Sigmoid colon (tissue), 7 donors: ENCODE measurements around the gene MSANTD1. TPM values are rescaled to one million over a fixed set of nuclear protein-coding genes. Genes with fewer than 3 reads are reported as not detected.

Experiments used
- DNase-seq: peaks from one replicate; pipeline ENCODE4 v3.0.0-alpha.2; 2019
- H3K27ac ChIP-seq, 4 donors: fragments of 200-600 bp; sonication (generic); one replicate each; pipeline ENCODE4 v1.5.1; 2016 to 2019; ENCODE audit warnings: mild to moderate bottlenecking in 1 of 4
- H3K27me3 ChIP-seq, 3 donors: fragments of 200-600 bp; sonication (generic); one replicate each; pipeline ENCODE4 v1.5.1; 2019; ENCODE audit warnings: mild to moderate bottlenecking in 1 of 3
- H3K36me3 ChIP-seq, 4 donors: fragments of 200-600 bp; sonication (generic); one replicate each; pipeline ENCODE4 v1.5.1; 2016 to 2019
- H3K4me1 ChIP-seq, 4 donors: fragments of 200-600 bp; sonication (generic); one replicate each; pipeline ENCODE4 v1.5.1; 2017 to 2019
- H3K4me3 ChIP-seq, 4 donors: fragments of 200-600 bp; sonication (generic); one replicate each; pipeline ENCODE4 v1.5.1; 2017 to 2019; ENCODE audit warnings: mild to moderate bottlenecking in 2 of 4, moderate library complexity in 1 of 4
- H3K9me3 ChIP-seq, 4 donors: fragments of 200-600 bp in 3 of 4; sonication (generic) in 3 of 4; one replicate each; pipeline versions ENCODE4 v1.5.1 to v1.6.1; 2013 to 2019
- CTCF ChIP-seq, 4 experiments: fragments of 450-650 bp in 3 of 4; fragments of 200-600 bp in 1 of 4; IDR thresholded peaks; one replicate each; pipeline ENCODE4 v1.5.1; 2016 to 2019; ENCODE audit warnings: antibody characterized with exemption in 4 of 4, mild to moderate bottlenecking in 3 of 4, moderate library complexity in 2 of 4
- EP300 ChIP-seq, 4 donors: sonication (generic); formaldehyde crosslinking; IDR thresholded peaks; one replicate each; pipeline ENCODE4 v1.6.1; 2017; ENCODE audit warnings: antibody characterized with exemption in 4 of 4
- POLR2A ChIP-seq, 2 donors: fragments of 450-650 bp; IDR thresholded peaks; one replicate each; pipeline ENCODE4 v1.6.1; 2016; ENCODE audit warnings: antibody characterized with exemption in 2 of 2, mild to moderate bottlenecking in 2 of 2, moderate library complexity in 2 of 2
- POLR2AphosphoS5 ChIP-seq, 4 donors: sonication (generic); formaldehyde crosslinking; IDR thresholded peaks; one replicate each; pipeline ENCODE4 v1.6.1; 2017; ENCODE audit warnings: antibody characterized with exemption in 4 of 4
- WGBS, 2 donors: extraction: QIAGEN DNeasy Blood & Tissue Kit; methylation state at CpG; one replicate each; pipeline ENCODE4 v1.1.7; 2013; 5-methylcytosine and 5-hydroxymethylcytosine counted together
- intact Hi-C: fragments of 100-400 bp; cut with DNase I; formaldehyde crosslinking; loops from one replicate; pipeline ENCODE4 v1.15.1; 2023
- polyA plus RNA-seq, 3 donors: library from polyadenylated mRNA; stranded (reverse); fragments of 200-250 nt; gene quantifications; one replicate each; pipeline ENCODE4 v1.2.3, GENCODE V29; 2013
- total RNA-seq, 4 donors: library from RNA; depleted of rRNA; stranded (reverse); fragments of >200 nt; gene quantifications; one replicate each; pipeline ENCODE4 v1.1.0, GENCODE V29; 2016
- donor health status: healthy with polysubstance abuse.
- donor health status: Bipolar disorder and iron deficiency.
- donor health status: healthy.

The MSANTD1 gene
- total and polyA plus RNA-seq, 7 donors, result under 0.01 to 1.2 (median 0.40) TPM; not detected in 1

GRCh38 chr4:3237712-3238560 lies 11.0 kb upstream of the MSANTD1 start:
- Histone ChIP-seq H3K27ac (no peak overlapping the region), H3K9me3 (no peaks in the 10 kb centered on the region), H3K4me3 (no peak overlapping the region), H3K36me3 (peaks cover 18 to 75% (median 54%) of the 10 kb centered on the region in 4 donors), H3K27me3 (no peaks in the 10 kb centered on the region), H3K4me1 (peaks cover 0 to 27% (median 21%) of the 10 kb centered on the region in 4 donors)
- DNase-seq, result no peak
- 93 to 94% methylated on average over 26 of the region's 26 CpGs for WGBS, 2 donors
- intact Hi-C loops, result no loop called here
- TF ChIP-seq EP300 (IDR thresholded peaks at IDR 0.05) (no peak), POLR2A (IDR thresholded peaks at IDR 0.05) (no peak), POLR2AphosphoS5 (IDR thresholded peaks at IDR 0.05) (no peak), CTCF (IDR thresholded peaks at IDR 0.05) (no peak)

GRCh38 chr4:3238721-3239120 lies 10.2 kb upstream of the MSANTD1 start:
- intact Hi-C loops, result no loop called here
- no peak for DNase-seq
- no peaks in the 10 kb centered on the region for H3K27me3 ChIP-seq
- no peak overlapping the region for H3K4me3 ChIP-seq
- TF ChIP-seq CTCF (IDR thresholded peaks at IDR 0.05), result no peak
- no peak for TF ChIP-seq POLR2AphosphoS5 (IDR thresholded peaks at IDR 0.05)
- no peak for TF ChIP-seq POLR2A (IDR thresholded peaks at IDR 0.05)
- TF ChIP-seq EP300 (IDR thresholded peaks at IDR 0.05), result no peak
- WGBS, 2 donors, result 92 to 93% methylated on average over 18 of the region's 18 CpGs
- no peak overlapping the region for H3K27ac ChIP-seq
- H3K4me1 ChIP-seq, result peaks cover 0 to 27% (median 21%) of the 10 kb centered on the region in 4 donors
- H3K9me3 ChIP-seq, result no peaks in the 10 kb centered on the region
- H3K36me3 ChIP-seq, result peaks cover 18 to 67% (median 46%) of the 10 kb centered on the region in 4 donors

- Histone ChIP-seq H3K27ac (no peak overlapping the region), H3K4me3 (no peak overlapping the region), H3K27me3 (no peaks in the 10 kb centered on the region), H3K36me3 (peaks cover 18 to 61% (median 42%) of the 10 kb centered on the region in 4 donors), H3K4me1 (peaks cover 0 to 27% (median 21%) of the 10 kb centered on the region in 4 donors), H3K9me3 (no peaks in the 10 kb centered on the region)
- DNase-seq, result no peak
- intact Hi-C loops, result no loop called here
- WGBS, 2 donors, result 94 to 95% methylated on average over 11 of the region's 11 CpGs
- TF ChIP-seq EP300 (IDR thresholded peaks at IDR 0.05) (no peak), POLR2AphosphoS5 (IDR thresholded peaks at IDR 0.05) (no peak), POLR2A (IDR thresholded peaks at IDR 0.05) (no peak), CTCF (IDR thresholded peaks at IDR 0.05) (no peak)
These were observed 9.7 kb upstream of the MSANTD1 start for GRCh38 chr4:3239303-3239702.

- H3K4me1 ChIP-seq, result peaks cover 0 to 27% (median 21%) of the 10 kb centered on the region in 4 donors
- TF ChIP-seq EP300 (IDR thresholded peaks at IDR 0.05) (no peak), POLR2A (IDR thresholded peaks at IDR 0.05) (no peak), POLR2AphosphoS5 (IDR thresholded peaks at IDR 0.05) (no peak), CTCF (IDR thresholded peaks at IDR 0.05) (no peak)
- H3K9me3 ChIP-seq, result no peaks in the 10 kb centered on the region
- 93% methylated on average over 29 of the region's 29 CpGs for WGBS, 2 donors
- intact Hi-C loops, result no loop called here
- H3K27me3 ChIP-seq, result no peaks in the 10 kb centered on the region
- H3K36me3 ChIP-seq, result peaks cover 18 to 54% (median 34%) of the 10 kb centered on the region in 4 donors
- DNase-seq, result no peak
- H3K4me3 ChIP-seq, result no peak overlapping the region
- peak overlapping the region in 1 of 4 donors; percentile 76 for H3K27ac ChIP-seq
These were observed 8.7 kb upstream of the MSANTD1 start for GRCh38 chr4:3239998-3240920.
